Fibroblast of skin of scalp (primary cell): Measurements from ENCODE around the gene LRRK1.

Experiments
- DNase-seq: peaks from one replicate; pipeline ENCODE4 v3.0.0-alpha.2; 2013

Gene LRRK1

DNA sequence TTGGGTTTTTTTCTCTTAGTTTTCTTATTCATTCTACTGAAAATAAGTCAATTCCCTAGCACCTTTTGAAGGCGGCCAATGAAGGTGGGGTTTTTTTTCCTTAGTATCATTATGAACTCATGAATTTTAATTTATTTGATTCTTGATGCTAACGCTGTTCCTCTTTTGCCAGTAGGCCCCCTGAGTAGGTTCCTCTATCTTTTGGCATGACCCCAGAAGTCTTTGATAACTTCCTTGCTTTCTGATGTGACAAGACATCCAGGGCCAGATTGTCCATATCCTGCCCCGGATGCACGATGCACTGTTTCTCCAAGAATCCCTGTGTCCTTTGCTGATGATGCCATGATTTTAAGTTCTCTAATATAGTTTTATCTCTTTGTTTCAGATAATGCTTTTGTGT, 20.6 kb downstream of the LRRK1 start:
- DNase-seq: no peak

DNA sequence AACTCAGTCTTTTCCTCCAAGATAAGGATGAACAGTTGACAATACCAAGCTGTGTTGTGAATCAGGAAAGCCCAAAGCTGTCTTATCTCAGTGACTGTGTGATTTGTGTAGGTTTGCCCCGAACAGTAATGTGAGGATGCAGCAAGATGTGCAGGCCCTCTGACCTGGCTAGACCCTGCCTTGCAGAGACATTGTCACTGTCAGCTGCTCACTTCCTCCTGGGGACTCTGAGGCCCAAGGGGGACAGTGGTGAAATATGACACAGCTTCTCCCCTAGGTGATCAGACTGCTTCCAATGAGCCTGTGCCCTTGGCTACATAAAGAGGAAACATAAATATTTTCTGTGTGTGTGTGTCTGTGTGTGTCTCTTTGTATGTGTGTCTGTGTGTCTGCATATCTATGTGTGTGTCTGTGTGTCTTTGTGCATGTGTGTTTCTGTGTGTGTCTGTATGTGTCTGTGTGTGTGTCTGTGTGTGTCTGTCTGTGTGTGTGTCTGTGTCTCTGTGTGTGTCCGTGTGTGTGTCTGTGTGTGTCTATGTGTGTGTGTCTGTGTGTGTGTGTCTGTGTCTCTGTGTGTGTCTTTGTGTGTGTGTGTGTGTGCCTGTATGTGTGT, 21.7 kb downstream of the LRRK1 start:
- no peak for DNase-seq

DNA sequence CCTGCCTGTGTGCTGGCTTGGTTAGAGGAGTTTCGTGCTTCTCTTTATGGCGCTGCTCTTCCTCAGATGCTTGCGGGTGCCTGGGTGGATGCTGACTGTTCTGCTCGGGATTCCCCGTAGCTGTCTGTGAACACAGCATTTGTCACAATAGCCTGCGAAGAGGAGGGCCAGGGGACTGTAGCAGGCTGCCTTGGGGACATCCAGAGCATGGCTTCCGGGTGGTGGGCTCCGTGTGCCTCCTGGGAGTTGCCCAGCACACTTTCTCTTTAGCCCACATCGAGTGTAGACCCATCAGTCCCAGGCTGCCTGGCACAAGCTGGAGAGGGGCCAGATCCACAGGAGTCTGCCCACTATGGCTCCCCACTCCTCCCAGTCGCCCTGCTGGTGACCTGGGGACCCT, 22.4 kb downstream of the LRRK1 start:
- no peak for DNase-seq

DNA sequence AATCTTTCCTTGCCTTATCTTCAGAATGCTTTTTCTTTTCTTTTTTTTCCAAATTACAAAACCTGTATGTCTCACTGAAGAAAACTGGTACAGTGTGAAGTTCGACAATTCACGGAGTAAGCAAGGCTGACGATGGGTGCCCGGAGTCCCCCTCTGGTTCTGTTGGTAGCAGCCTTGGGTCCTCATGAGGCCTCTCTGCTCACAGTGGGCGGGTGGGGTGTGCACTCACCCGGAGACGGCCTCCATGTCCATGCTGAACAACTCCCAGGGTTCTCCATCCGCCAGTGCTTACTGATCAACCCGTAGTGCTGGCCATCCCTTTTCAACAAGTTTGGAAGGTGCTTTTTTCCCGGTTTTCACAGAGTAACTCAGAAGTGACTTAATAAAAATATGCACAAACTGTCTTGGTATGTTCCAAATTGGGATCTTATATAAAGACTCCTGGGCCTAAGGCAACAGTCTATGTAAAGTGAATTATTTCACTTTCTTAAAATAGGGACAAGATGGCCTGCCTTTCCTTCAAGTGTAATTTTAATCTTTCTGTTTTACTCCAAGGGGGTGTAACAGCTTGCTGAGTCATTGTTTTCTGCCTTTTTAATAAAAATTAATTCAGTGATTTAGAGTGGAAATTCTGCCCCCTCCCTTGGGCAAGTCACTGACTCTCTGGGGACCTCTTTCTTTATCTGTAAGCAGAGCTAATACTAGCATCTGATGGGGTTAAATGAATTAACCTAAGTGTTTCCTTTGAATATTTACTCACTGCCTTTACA, 23.7 kb downstream of the LRRK1 start:
- DNase-seq: no peak

DNA sequence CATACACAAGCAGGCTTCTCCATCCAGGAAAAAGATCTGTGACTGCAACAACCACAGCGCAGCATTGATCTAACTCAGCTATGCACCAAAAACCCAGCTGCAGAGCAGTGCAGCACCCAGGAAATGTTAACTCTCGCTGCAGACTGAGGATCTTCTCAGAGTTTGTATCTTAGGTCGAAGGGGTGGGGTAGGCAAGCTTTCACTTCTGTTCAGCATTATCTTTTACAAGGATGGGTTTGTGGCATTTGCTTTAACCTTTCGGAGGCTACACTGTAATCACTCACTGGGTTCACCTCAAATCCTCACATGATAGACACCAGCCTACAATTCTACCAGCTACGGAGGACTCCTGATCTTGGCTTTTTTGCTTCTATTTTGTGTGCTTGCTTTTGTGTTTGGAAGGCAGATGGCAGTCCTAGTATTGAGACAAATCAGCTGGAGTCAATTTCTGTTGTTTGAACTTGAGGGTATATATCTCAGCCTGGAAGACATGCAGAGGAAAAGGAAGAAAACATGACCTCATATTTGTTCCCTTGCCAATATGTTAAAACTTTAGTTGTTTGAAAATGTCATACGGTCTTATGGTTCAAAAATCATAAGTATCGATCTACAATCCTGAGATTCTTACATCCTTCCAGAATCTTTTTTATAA, 25.2 kb downstream of the LRRK1 start:
- DNase-seq: peak; percentile 23

DNA sequence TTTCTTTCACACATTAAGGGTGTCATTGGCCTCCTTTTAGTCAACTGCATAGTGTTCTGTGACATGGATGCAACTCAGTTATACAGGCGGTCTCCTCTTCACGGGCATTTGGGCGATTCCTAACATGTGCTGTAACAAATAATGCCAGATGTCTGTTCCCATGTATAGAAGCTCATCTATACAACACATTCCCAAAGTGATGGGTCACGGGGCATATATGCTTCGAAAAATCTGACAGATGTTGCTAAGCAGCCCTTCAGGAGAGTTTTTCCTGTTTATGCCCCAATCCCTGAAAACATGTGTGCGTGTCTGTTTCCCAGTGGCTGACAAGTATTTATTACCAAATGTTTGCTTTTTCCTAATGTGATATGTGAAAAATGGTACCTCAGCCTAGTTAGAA, 25.8 kb downstream of the LRRK1 start:
- peak; percentile 59 for DNase-seq

DNA sequence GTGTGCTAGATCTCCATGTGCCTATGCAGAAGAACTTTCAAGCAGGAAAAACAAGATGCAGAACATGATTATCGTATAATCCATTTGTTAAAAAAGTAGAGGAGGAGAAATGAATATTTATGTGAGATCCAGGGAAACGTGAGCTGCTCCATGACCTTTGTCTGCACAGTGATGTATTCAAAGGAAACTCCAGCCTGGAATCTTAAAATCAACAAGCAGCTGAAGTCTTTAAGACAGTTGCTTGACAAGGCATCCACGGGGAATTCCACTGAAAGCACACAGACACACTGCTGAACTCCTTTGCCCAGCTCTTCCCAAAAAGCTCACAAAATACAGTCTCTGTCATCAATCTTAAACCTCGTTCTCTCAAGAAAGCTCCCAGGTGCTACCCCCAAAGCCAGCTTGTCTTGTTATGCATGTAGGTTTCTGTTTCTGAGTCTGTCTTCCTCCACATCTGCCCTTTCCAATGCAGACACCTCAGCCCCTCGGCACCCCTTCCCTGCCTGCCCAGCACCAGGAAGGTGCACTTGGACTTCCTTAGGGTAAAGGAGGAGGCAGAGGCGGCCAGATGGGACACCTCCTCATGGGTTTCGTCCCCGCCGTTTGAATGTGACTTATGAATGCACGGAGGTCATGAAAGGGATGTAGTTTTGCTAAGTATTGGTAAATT, 28.7 kb downstream of the LRRK1 start:
- no peak for DNase-seq

DNA sequence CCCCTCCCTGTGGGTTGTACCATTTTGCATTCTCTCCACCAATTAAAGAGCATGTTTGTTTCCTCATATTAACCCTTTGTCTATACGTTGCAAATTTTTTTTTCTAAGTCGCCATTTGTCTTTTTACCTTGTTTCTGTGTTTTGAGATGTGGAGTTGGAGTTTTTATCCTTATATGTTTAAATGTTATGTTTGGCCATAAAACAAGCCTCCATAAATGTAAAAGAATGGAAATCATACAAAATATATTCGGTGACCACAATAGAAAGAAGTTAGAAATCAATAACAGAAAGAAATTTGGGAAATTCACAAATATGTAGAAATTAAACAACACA, 29.2 kb downstream of the LRRK1 start:
- DNase-seq: no peak

DNA sequence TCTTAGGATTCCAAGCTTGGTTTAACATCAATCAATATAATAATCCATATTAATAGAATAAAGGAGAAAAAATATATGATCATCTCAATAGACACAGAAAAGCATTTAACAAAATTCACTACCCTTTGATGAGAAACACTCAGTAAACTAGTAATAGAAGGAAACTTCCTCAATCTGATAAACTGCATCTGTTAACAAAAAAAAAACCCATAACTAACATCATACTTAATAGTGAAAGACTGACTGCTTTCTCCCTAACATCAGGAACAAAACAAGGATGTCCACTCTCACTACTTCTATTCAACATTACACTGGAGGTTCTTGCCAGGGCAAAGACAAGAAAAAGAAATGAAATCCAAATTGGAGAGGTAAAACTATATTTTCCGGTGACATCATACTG, 30.5 kb downstream of the LRRK1 start:
- no peak for DNase-seq

DNA sequence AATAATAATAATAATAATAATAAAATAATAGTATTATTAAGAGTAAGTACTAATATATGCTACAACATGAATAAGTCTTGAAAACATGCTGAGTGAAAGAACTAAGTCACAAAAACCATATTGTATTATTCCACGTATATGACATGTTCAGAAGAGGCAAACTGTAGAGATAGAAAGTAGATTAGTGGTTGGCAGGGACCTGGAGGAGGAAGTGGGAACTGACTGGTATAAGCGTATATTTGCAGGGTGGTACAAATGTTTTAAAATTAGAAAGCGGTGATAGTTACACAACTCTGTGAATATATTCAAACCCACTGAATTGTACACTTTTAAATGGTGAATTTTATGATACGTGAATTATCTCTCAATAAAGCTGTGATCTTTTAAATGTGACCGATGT, 32.8 kb downstream of the LRRK1 start:
- no peak for DNase-seq

DNA sequence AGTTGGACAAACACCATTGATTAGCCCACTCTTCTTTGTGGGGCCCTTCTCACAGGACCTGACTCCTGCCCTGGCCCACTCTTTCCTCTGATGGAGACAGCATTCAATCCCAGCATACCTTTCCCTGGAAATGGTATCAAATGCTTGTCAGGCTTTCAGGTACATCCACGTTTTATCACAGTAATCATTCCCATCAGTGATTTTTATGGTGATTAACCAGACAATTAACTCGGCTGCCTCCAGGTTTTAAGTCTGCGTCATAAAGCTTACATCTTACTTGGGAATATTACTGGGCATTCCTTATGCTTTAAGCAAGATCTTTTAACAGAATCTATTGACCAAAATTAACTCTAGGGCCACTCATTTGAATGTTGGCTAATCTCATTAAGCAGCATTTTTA, 33.4 kb downstream of the LRRK1 start:
- no peak for DNase-seq

DNA sequence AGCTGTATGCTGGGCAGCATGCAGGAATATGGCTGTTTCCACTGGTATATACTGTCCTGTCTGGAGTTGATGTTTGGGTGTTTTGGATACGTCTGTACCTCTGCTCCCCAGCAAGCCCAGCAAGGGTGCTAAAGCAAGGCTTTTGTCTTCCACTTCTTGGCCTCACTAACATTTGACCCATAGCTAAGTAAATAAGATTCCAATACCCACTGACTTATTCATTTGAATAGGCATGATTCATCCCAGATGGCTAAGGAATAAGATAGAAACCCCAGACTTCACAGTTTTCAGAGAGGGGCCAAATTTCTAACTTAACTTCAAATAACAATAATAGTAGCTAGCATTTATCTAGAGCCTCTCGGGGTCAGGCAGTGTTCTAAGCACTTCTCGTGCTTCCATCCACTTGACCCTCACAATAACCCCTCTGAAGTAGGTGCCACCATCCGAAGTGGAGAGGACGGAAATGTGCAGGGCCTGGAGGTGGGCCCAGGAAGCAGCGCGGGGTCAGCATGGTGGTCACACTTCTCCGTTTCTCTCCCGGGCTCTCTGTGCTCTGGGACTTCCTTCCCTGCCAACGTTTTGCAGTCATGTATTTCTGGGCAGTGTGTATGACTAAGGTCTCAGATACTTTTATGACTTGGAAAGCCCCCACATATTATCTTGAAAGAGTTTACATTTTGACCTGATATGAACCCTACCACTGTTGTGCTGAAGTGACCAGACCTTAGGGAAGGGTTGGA, 39.3 kb downstream of the LRRK1 start:
- peak; percentile 44 for DNase-seq

DNA sequence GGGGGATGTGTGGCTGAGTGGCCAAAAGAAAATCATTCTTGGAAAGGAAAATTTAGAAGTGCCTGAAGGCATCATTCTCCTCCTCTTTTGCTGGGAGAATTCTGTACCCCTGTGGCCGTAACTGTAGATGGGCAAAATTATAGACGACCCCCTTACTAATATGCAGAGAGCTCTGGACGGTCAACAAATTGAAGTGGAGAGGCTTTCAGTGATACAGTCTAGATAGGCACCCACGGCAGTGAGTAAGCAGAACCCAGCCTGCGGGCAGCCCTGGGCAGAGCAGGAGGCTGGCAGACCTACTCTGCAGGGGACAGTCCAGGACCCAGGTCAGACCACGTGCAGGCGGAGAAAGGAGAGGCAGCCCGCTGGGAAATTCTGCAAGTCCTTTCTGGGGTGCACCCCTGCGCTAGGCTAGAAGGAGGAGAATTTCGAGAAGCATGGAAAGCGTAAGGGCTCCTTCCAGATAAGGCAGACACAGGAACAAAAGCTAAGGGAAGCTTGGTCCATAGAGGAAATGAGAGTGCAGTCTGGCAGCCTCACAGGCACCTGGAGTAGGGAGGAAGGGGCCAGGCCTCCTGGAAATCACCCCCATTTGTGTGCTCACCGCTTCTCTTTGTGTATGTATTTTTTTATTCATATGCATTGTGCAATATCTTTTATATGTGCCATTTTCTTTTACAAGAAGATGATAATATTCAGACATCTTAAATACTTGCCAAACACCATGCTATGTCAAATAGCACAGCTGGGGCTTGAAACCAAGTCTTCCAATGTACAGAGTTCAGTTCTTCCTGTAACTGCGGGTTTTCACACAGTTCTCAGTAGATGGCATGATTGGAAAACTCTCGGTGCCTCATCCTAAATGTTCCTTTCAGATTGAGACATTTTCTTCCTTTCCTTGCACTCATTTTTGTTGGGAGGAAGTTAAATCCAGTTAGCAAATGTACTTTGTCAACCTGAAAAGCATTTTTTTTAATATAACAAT, 40.2 kb downstream of the LRRK1 start:
- DNase-seq: no peak

DNA sequence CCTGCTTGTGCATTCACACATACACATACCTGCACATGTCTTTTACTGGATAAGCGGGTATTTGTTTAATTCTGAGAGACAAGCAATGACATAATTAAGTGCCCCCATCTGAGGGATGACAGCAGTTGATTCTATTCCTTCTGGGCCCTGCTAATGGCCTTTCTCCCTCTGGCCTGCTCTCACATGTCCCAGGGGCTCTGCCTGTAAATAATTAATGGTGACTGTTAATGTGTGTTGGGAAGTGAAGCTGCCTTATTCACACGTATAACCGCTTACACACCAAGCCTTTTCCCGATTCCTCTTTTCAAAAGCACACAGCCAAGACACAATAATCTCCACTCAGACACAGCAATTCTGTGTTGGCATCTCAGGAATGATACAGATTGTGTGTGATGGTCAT, 47.8 kb downstream of the LRRK1 start:
- DNase-seq: no peak

DNA sequence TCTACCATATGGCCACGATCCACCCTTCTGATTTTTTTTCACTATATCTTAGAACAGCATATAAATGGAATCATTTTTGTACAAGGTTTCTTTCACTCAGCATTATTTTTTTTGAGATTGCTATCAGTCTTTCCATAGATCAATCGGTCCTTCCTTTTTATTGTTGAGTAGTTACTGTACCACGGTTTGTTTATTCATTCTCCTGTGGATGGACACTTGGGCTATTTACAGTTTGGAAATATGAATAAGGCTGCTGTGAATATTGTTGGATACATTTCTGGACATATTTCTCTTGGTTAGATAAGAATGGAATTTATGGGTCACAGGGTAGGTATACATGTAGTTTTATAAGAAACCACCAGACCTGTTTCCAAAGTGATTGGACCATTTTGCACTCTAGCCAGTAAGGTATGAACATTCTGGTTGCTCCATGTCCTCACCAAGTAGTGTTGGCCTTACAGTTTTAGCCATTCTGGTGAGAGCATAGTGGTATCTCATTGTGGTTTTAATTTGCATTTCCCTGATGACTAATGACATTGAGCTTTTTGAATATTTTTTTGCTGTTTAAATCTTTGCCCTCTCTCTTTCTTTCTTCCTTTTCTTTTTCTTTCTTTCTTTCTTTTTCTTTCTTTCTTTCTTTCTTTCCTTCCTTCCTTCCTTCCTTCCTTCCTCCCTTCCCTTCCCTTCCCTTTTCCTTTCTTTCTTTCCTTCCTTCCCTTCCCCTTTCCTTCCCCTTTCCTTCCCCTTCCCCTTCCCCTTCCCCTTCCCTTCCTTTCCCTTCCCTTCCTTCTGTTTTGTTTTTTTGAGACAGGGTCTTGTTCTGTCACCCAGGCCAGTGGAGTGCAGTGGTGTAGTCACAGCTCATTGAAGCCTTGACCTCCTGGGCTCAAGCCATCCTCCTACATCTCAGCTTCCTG, 49.2 kb downstream of the LRRK1 start:
- peak; percentile 53 for DNase-seq

DNA sequence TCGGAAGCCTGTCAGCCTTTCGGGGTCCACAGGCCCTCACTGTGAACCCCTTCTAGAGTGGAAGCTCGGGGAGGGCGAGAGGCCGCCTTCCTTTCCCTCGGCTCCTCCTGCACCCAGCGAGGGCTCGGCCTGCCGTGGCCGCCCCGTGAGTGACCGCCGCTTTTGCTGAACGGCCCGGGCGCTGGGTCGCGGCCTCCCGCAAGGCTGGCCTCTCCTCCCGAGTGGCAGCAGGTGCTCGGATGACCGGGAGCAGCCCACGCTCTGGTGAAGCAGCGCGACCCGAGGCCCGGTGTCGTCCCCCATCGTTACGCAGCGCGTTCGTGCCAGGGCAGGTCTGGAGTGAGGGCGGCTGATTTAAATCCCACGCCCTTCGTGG, 53.8 kb downstream of the LRRK1 start:
- DNase-seq: no peak

DNA sequence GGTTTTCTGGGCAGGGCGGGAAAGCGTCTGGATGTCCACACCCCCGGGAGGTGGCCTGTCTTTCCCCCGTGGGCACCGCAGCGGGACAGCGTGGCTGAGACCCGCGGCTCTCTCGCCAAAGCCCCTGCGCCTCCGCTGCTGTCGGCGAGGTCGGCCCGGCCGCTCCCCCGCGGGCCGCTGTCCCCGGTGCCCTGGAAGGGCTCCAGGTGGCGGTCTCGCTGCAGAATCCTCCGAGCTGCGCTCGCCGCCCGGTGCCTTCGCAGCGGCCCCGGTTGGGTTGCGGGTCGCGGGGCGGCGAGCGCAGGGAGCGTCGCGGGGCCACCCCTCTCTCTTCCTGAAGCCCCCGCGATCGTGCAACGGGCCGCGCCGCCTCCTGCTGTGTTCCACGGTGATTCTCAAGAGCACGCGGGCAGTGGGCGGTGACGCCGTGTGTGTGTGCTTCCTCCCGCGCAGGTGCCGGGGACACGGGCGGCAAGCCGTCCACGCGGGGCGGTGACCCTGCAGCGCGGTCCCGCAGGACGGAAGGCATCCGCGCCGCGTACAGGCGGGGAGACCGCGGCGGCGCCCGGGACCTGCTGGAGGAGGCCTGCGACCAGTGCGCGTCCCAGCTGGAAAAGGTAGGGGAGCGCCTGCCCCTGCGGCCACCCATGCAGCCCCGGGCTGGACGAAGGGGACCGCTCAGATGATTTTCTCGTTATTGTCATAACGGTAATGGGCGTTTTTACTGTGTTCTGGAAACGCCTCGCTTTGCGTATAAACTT, 54.4 kb downstream of the LRRK1 start:
- no peak for DNase-seq

DNA sequence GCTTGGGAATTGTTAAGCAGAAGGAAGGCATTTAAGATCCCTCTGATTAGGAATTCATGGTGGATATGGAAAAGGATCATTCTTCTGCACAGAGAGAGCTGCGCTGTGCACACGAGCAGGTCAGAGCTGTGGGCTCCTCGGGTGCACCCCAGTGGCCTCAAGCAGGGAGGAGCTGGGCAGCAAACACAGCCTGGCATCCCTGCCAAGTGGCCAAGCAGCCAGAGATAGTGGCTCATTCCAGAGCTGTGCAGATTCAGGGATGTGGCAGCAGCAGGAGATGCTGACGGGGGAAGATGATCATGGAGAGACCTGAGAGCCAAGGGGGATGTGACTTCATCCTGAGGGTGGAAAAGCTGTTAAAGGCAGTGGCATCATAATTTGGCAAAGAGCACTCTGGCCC, 55.9 kb downstream of the LRRK1 start:
- no peak for DNase-seq

DNA sequence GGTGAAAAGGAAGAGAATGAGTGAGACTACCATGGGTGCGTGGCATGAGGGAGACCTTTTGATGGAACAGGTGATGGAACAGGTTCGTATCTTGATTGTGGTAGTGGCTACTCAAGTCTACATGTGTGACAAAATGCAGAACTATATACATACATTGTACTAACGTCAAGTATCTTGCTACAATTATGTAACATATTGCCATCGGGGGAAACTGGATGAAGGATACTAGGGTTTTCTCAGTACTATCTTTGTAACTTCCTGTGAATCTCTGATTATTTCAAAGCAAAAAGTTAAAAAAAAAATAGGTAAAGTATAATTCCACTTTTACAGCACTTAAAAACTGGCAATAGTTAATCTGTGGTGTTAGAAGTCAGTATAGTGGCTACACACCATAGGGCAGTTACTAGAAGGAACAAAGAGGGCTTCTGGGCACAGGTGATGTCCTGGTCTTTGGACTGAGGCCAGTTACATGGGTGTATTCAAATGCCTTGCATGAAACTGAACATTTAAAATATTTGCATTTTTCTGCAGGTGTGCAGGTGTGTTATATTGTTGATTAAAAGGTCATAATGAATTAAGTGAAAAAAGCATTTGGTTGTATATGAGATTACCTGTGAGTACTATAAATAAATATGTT, 61.4 kb downstream of the LRRK1 start:
- DNase-seq: no peak
